ENCODE results near the gene PMVK. TPM values are rescaled to one million over a fixed set of nuclear protein-coding genes. Genes with fewer than 3 reads are reported as not detected.
A peak's percentile ranks its signal among the peaks of the same experiment; 100 is the strongest.

PMVK gene
- total and polyA plus RNA-seq, 4 donors = 9.7 to 37.3 (median 18.6) TPM

DNA sequence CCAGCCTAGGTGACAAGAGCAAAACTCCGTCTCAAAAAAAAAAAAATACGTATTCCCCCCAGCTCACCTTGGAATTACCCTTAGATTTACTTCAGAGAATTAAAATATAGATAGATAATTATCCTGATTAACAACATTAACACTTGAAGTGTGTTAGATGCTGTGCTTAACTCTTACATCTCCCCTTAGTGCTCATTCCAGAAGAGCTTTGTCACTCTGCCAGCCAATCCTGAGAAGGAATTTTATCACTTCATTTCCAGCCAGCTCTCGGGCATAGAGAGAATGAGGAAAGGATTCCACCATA is 35.6 kb upstream of the PMVK start:
- peak overlapping the region in 2 of 3 donors; percentile 10 to 87 for H3K4me3 ChIP-seq (ENCODE audit: low read depth in 1 of 3, low read length in 3 of 3)
- H3K36me3 ChIP-seq (ENCODE audit: control insufficient read depth in 4 of 4, insufficient read depth in 3 of 4, low read depth in 1 of 4, low read length in 3 of 4) = peaks cover 4 to 13% (median 9%) of the 10 kb centered on the region in 4 donors
- peak overlapping the region; percentile 43 to 92 for H3K9ac ChIP-seq (ENCODE audit: low read depth in 1 of 2, low read length in 2 of 2)
- no peak for TF ChIP-seq HNF4A (conservative IDR thresholded peaks at IDR 0.05)
- no peak for TF ChIP-seq ZBTB33 (IDR thresholded peaks at IDR 0.05)
- TF ChIP-seq HNF4G (IDR thresholded peaks at IDR 0.05) = no peak
- WGBS = 56% methylated on average over 3 of the region's 3 CpGs
- H3K4me1 ChIP-seq (ENCODE audit: control insufficient read depth in 4 of 4, insufficient read depth in 4 of 4, low read length in 3 of 4) = peaks cover 13 to 44% (median 31%) of the 10 kb centered on the region in 4 donors
- peak overlapping the region; percentile 89 to 99 for H3K27ac ChIP-seq (ENCODE audit: low read depth in 1 of 2, low read length in 2 of 2)
- no peaks in the 10 kb centered on the region for H3K27me3 ChIP-seq (ENCODE audit: control insufficient read depth in 4 of 4, insufficient read depth in 4 of 4, low read length in 3 of 4)
- no peaks in the 10 kb centered on the region for H3K9me3 ChIP-seq (ENCODE audit: control insufficient read depth in 4 of 4, low read length in 3 of 4)
- no peak for DNase-seq (ENCODE audit: low spot score)

- Histone ChIP-seq H3K4me3 (ENCODE audit: low read depth in 1 of 3, low read length in 3 of 3) (peak overlapping the region; percentile 9 to 50 (median 29)), H3K27ac (ENCODE audit: low read depth in 1 of 2, low read length in 2 of 2) (peak overlapping the region; percentile 89 to 99), H3K36me3 (ENCODE audit: control insufficient read depth in 4 of 4, insufficient read depth in 3 of 4, low read depth in 1 of 4, low read length in 3 of 4) (peaks cover 4 to 20% (median 14%) of the 10 kb centered on the region in 4 donors), H3K4me1 (ENCODE audit: control insufficient read depth in 4 of 4, insufficient read depth in 4 of 4, low read length in 3 of 4) (peaks cover 13 to 44% (median 30%) of the 10 kb centered on the region in 4 donors), H3K9ac (ENCODE audit: low read depth in 1 of 2, low read length in 2 of 2) (peak overlapping the region; percentile 17 to 55), H3K9me3 (ENCODE audit: control insufficient read depth in 4 of 4, low read length in 3 of 4) (no peaks in the 10 kb centered on the region), H3K27me3 (ENCODE audit: control insufficient read depth in 4 of 4, insufficient read depth in 4 of 4, low read length in 3 of 4) (no peaks in the 10 kb centered on the region)
- no peak for TF ChIP-seq CTCF (IDR thresholded peaks at IDR 0.05; ENCODE audit: low read depth, low read length, missing input control)
- TF ChIP-seq GABPA (IDR thresholded peaks at IDR 0.05 in 1 of 2, conservative IDR thresholded peaks at IDR 0.05 in 1 of 2) = no peak
- no peak for TF ChIP-seq REST (IDR thresholded peaks at IDR 0.05)
- TF ChIP-seq, protein P1, sequence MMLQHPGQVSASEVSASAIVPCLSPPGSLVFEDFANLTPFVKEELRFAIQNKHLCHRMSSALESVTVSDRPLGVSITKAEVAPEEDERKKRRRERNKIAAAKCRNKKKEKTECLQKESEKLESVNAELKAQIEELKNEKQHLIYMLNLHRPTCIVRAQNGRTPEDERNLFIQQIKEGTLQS (IDR thresholded peaks at IDR 0.05) = no peak
- no peak for TF ChIP-seq HNF4A (conservative IDR thresholded peaks at IDR 0.05)
- TF ChIP-seq SP1 (IDR thresholded peaks at IDR 0.05) = no peak
- TF ChIP-seq RAD21 (IDR thresholded peaks at IDR 0.05) = no peak
- no peak for TF ChIP-seq EGR1 (IDR thresholded peaks at IDR 0.05; ENCODE audit: low read depth in 2 of 2)
- no peak for TF ChIP-seq NR2F2 (IDR thresholded peaks at IDR 0.05)
- no peak for TF ChIP-seq FOXA2 (IDR thresholded peaks at IDR 0.05)
- TF ChIP-seq HNF4G (IDR thresholded peaks at IDR 0.05) = no peak
- no peak for TF ChIP-seq MAX (IDR thresholded peaks at IDR 0.05)
- WGBS = 27% methylated on average over 10 of the region's 10 CpGs
- DNase-seq (ENCODE audit: low spot score) = no peak
These were observed 35.0 kb upstream of the PMVK start for GRCh38 chr1:154971341-154971998.

Data from liver (tissue), 9 donors.